GM18517 (cell line): Measurements from ENCODE around the gene TMPRSS4.

Experiments
- ATAC-seq: cut with Tn5 transposase; IDR thresholded peaks from one replicate; pipeline ENCODE4 v1.9.1; 2021; ENCODE audit warnings: mild to moderate bottlenecking, moderate library complexity; ENCODE audit not compliant: unreplicated experiment

The TMPRSS4 gene

DNA sequence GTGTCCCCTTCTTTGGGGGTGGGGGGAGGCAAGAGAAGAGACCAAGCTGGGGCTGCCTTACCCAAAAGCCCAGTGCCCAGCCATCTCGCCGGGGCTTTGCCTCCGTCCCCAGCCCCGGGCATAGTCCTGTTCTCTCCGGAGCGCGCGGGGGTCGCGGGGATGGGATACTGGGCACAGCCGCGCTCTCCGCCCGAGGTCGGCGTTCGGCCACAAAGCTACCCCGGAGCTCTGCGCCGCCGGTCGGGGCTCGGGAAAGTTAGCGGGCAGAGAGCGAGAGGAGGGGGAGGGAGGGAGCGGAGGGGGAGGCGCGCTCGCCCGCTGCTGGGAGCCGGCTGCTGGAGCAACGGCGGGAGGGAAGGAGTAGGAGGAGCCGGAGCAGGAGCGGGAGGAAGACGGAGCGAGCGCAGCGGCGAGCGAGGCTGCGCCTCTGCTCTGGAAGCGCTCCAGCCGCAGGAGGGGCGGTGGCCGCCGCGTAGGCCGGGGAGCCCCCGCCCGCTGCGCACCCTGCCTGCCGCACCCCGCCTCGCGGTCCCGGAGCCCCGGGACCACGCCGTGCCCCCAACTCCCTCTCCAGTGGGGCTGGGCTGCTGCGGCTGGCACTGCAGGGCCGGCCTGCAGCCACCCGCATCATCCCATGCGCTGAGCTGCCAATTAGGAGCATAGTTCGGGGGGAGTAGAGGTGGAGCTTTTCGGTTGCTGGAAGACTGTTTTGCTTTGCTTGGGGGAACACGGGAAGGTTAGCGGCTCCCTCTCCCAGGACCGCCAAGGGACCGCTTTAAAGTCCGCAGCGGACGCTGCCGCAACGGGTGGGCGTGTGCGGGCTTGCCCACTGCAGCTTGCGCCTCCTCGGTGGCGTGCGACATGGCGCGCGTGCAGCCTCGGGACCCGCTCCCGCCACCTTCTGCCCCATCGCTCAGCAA lies 75.9 kb downstream of the TMPRSS4 start, which contains the start of gene SCN4B:
Gene SCN4B (minus strand): TSS at position 272 of the 920 bp plus-strand sequence. CDS start 150 bp downstream, at position 122.
- ATAC-seq: no peak

DNA sequence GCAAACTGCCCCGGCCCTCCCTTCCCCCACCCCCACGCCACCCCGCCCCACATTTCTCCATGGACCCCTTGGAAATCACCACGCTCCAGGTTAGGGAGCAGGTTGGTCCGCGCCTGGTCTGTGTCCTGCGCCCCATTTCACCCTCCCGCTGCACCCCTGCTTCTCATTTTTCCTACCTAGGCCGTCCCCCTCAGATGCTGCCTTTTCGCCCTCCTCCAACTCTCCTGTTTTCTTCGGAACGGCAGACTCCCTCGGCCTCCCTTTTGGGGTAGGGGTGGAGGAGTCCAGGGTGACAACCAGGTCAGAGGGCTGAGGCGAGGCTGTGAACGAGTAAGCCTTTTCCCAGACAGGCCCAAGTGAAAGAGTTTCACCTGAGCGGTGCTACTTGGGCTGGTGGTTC lies 76.6 kb downstream of the TMPRSS4 start:
- ATAC-seq: no peak

DNA sequence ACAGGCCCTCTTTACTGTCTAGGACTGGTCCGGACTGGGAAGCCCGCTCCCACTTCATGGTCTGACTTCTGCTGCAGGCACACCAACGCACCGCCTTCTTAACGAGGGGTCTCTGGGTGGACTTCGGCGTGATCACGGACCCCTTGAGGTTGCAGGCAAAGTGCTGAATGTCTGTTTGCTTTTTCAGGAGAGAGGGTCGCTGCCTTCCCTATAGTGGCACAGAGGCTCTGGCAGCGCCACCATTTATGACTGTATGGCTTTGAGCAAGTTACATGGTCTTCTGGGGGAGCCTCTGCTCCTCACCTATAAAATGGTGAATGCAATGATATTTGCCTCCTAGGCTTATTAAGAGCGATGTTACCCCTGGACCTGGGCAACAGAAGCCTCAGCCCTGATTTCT lies 77.1 kb downstream of the TMPRSS4 start:
- ATAC-seq: no peak

DNA sequence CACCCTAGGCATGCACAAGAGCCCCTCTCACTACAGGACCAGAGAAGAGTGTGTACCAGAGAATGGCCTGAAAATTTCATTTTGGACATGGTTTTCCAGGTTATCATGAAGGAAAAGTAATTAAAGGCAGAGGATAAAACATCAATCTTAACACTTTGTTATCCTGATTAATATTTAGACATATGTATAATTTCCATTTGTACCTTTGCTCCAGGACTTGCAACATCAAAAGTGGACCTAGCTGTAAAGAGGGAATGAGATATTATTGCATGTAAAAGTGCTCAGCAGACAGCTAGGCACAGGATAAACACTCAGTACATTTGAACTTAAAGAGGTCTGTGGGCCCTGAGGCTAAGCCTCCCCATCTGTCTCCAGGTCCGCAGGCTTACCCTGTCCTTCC lies 77.8 kb downstream of the TMPRSS4 start:
- ATAC-seq: no peak

DNA sequence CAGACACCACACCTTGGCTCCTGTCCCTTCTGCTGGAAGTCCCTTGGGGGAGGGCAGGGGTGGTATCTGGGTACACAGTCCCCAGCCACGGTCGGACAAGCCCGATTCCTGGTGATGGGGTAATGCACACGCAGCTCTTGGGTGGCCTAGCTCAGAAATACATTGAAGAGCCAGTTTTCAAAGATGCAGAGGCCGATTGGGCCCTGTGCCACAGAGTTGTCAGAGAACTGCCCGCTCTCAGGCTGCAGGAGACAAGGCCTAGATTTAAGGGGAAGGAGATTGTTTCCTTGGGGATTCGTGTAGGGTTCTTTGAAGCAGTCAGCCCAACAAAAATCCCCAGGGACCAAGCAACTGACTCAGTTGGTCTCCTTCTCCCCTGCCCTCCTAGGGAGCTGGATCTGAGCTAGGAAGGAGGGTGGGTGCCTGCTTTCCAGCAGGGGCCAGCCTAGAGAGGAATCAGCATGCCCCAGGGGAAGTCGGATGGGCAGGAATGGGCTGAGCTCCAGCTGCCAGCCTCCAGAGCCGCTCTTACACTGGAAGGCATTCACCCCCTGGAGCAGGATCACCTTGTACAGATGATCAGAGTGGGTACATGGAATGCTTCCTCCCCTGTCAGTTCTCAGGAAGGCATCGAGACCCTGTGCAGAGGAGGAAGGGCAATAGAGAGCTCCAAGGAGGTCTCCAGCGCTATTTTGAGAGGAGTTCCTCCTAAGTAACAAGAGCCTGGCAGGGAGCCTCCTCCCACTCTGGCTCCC lies 79.1 kb downstream of the TMPRSS4 start:
- ATAC-seq: no peak

DNA sequence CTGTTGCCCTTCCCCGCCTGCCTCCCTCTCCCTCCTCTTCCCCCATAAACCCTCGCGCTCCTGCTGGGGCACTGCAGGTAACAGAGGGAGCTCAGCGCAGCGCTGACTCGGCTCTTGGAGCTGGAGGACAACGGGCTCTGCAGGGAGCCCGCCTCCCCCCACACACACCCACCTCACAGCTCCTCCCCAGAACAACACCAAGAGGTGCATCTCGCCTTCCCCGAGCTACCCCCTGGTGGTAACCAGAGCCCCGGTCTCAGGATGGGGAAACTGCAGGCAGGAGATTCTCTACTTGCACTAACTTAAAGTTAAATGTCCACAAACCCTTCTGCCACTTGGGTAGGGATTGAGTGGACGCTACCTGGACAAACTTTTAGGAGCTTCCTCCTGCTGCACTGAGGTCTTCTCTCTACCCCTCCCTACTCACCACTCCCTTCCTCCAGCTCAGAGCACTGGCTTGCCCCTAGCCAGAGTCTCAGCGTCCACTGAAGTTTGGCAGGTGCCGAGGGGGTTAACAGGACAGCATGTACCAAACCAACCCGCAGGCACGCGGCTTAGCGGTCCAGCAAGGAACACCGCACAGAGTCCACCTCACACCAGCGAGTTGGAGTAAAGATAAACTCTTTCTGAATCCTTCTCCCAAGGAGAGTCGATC lies 79.8 kb downstream of the TMPRSS4 start:
- ATAC-seq: no peak

DNA sequence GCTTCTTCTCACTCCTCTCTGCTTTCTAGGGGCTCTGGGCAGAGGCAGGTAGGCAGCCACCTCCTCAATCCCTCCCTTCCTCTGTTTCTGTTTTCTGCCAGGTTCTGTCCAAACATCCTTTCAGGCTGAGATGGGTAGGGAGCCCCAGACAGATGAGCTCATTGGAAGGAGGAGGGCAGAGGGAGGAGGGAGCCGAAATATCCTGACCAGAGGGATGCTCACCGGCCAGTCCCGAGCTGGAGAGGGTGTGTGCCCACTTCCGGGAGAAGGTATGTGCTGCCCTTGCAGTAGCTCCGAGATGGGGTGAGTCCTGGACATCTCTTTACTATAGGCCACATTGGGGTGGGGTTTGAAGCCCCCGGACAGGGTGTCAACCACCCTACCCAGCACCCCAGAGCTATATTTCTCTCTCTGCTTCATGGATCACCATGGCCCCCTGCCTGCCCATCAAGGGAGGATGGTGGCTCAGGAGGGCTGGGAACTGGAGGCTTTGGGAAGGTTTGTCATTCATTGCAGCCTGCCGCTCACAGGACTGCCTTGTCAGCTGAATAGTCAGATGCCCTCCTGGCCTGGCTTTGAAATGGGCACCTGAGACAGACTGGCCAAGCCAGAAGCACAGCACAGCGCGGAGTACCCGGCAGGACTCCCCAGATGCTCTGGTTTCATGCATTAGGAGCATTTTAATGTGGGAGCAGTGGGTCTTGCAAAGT lies 80.5 kb downstream of the TMPRSS4 start:
- no peak for ATAC-seq

DNA sequence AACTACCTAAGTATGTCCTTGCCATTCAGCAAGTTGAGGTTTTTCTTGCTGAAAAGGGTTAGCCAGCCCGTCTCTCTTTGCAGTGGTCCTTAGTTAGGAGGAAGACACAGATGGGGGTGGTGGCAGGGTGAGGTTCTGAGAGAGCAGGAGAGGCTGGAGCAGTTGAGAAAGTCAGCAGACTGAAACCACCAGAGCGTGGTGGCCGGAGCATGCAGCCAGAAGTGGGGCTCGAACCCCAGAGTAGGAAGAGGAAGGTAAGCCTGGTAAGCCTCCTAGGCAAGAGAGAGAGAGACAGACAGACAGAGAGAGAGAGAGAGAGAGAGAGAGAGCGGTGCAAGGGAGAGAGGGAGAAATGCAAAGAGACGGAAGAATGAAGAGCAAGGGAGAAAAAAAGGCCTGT lies 84.9 kb downstream of the TMPRSS4 start:
- no peak for ATAC-seq

DNA sequence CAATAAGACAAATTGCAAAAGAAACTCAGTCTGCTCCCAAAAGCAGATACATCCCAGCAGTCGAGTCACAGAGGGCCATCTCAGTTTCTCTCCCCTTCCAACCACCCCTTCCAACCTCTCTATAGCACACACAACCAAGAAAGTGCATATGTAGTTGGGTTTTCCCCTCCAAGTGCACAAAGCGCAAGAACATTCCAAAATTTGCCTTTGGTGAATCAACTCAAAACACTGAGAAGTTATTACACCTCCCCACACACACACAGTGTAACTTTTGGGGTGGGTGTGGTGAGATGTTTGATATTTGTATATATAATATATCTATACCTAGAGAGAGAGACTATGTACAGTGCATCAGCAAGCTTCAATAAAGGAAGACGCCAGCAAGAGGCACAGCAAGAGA lies 86.0 kb downstream of the TMPRSS4 start:
- ATAC-seq: no peak

DNA sequence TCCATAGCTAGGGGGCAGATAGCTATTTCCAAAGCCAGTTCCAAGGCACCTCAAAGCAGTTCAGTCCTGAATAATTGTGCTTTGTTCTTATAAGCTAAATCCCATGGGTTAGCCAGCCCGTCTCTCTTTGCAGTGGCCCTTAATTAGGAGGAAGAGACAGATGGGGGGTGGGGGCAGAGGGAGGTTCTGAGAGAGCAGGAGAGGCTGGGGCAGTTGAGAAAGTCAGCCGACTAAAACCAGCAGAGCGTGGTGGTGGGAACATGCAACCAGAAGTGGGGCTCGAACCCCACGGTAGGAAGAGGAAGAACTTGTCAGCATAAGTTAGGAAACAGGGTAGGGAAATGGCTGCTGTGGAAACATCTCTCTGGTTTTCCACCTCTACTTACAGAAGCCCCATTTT lies 86.6 kb downstream of the TMPRSS4 start:
- no peak for ATAC-seq

DNA sequence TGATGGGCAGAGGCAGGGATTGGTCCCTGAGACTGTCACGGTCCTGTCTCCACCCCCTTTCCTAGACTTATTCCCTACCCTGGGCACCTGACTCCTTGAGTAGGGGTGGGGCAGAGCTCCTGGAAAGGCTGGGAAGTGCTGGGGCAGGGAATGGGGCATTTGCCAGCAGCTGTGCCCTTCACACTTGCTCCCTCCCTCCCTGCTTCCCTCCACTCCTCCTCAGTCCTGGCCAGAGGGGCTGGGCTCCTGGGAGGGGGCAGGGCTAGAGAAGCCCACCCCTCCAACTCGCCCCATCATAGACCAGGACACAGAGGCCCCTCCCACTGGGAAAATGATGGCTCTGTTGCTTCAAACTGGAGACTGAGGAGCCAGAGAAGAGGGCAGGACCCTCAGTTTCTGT lies 88.0 kb downstream of the TMPRSS4 start:
- no peak for ATAC-seq

DNA sequence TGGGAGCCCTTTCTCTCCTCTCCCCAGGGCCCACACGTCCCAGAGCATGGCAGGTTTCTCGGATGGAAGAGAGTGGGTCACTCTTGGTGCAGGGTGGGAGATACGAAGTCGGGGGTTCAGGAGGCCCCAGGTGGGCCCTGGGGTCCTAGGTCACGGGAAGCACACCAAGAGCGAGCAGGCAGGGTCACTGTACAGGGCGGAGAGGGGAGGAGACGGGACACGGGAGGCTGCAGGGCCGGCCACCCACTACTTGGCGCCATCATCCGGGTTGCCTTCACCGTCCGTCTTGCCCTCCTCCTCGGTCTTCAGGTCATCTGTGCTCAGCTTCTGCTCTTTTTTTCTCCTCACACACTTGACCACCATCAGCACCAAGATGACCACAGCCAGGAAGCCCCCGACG lies 89.8 kb downstream of the TMPRSS4 start:
- no peak for ATAC-seq

DNA sequence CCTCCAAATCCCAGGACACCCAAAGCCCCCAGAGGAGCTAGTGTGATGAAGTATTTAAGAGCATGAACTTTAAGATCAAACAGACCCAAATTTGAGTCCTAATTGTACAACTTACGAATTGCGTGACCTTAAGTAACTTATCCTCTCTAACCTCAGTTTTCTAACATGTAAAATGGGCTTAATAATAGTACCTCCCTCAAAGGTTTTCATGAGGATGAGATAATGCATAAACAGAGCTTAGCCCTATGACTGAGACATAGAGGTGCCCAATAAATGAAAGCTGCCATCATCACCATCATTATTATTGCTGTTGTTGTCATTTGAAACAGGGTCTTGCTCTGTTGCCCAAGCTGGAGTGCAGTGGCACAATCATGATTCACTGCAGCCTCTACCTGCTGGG lies 90.4 kb downstream of the TMPRSS4 start:
- ATAC-seq: no peak

DNA sequence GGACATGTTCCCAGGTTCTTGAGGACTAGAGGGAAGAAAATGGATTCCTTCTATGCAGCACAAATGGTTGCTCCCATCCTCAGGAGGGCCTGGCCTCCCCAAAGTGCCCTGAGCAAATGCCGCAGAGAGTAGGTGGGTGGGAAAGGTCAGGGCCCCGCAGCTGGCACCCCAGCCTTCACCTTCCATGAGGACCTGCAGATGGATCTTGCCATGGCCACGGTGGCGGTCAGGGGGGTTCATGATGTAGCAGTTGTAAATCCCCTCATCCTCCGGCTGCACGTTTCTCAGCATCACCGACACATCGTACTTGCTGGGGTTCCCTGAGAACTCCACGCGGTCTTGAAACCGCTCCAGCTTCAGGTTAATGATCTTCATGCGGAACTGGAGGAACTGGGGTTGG lies 91.0 kb downstream of the TMPRSS4 start:
- no peak for ATAC-seq

DNA sequence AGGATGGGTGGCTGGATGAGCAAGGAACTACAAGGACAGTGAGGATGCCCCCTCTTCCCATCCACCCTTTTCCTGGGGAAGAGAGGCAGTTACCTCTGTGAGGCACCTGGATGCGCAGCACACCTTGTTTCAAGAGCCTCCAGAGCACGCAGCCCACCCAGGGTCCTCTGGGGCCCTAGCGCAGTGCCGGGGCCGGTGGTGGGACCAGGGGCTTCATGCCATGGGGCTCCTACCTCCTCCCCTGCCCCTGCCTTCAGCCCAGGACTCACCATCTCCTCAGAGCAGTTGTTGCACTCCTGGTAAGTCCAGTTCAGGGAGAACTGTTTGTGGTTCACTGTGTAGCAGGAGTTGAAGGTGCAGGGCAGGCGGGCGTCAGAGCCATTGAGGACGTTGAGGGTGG lies 91.4 kb downstream of the TMPRSS4 start:
- no peak for ATAC-seq

DNA sequence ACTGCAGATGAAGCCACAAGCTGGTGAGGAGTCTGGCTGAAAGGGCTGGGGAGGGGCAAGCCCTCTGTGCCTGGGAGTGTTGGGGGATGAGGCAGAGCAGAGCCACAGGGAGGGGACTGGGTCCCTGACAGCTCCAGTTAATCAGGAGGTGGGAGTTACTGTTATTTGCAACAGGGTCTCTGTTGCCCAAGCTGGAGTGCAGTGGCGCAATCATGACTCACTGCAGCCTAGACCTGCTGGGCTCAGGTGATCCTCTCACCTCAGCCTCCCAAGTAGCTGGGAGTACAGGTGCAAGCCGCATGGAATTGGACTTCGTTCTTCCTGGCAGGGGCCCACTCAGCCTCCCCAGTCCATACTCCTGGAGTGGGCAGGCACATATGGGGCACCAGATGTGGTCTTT lies 91.9 kb downstream of the TMPRSS4 start:
- ATAC-seq: no peak

DNA sequence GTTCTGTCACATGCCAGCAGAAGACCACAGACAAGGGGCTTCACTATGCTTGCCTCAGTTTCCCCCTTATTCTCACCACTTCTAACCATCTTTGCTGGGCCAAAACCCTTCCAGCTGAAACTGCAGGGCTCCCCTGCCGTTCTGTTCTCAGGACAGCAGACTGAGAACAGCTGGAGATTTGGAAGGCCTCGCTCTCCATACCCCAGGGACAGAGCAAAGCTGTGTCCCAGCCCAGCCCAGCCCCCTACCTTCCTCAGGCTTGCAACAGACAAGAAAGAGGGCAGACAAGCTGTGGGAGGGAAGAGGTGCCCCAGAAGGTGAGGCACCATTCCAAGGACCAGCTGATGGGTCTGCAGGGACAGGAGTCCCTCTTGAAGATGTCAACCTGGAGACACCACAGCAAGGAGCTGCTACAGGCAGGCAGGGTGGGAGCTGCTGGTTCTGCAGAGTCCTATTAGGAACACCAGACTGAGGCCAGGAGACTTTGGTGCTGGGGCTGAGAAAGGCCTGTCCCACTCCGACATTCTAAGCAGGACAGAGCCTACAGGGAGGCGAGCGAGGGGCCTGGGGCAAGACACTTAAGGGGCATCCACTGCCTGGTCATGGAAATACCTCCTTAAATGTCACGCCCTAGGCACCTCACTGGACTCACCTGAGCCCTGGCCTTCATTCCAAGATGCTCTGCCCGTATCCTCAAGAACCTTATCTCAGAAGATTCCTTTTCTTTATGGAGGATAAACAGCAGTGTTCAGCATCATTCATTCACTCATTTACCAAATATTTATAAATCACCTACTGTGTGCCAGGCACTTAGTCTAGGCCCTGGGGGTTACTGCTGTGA lies 92.6 kb downstream of the TMPRSS4 start:
- ATAC-seq: no peak

DNA sequence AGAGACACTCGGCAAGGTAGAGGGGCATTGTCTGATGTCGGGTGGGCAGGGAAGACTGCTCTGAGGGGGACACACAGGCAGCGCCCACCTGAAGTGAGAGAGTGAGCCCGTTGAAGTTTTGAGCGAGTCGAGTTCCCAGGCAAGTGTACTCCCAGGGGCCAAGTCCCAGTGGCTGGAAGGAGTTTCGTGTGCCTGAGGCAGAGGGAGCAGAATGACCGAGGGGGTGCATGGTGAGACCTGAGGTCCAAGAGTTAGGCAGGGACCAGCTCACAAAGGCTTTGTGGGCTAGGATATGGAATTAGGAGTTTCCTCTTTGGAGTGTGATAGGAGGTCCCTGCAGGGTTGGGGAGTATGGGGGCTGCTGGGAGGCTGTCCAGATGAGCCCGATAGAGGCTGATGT lies 93.4 kb downstream of the TMPRSS4 start:
- ATAC-seq: no peak

DNA sequence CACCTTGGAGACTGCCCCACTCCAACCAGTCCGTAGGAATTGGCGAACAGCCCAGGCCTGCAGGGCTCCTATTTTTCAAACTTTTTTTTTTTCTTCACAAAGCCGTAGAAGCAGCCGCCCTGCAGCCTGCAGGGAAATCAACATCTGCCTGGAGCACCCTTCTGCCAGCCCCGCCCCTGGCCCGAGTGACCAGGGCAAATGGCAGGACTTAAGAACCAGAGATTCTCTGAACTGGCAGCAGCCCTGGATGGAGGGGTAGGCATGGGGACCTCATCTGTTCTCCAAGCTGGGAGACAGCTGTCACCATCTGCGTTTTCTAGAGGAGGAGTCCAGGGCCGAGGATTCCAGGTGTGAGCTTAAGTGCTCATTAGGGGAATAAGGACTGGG lies 94.0 kb downstream of the TMPRSS4 start:
- no peak for ATAC-seq
